ENCODE measurements around the gene MRPL19. TPM values are rescaled to one million over a fixed set of nuclear protein-coding genes. Genes with fewer than 3 reads are reported as not detected.

The MRPL19 gene
- total RNA-seq, 1 experiment from 2014 or later: 98.4 TPM

DNA sequence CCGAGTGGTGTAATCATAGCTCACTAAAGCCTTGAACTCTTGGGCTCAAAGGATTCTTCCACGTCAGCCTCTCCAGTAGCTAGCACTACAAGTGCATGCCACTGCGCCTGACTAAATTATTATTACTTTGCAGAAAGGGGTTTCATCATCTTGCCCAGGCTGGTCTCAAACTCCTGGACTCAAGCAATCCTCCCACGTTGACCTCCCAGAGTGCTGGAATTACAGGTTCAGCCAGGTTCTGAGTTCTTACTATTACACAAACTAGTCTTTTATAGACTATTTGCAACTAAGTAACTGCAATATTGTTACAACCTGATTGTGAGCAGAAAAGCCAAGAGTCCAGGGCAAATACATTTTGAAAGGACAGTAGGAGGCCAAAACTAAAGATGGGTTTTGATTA is 35.9 kb upstream of the MRPL19 start:
- no peak overlapping the region for H3K27ac ChIP-seq (ENCODE audit: low read depth, low read length, poor library complexity, severe bottlenecking)
- H3K4me3 ChIP-seq (ENCODE audit: low read depth, low read length, poor library complexity, severe bottlenecking): no peak overlapping the region
- no TSS peak for BruUV-seq (replicated peaks)
- H3K9me3 ChIP-seq (ENCODE audit: low read depth, low read length, poor library complexity, severe bottlenecking): no peaks in the 10 kb centered on the region
- no peak for DNase-seq (ENCODE audit: low spot score)
- no peaks in the 10 kb centered on the region for H3K36me3 ChIP-seq (ENCODE audit: insufficient read depth, low read length, poor library complexity, severe bottlenecking)
- intact Hi-C loops (cut with micrococcal nuclease; ENCODE audit: unreplicated experiment): no loop called here
- no peaks in the 10 kb centered on the region for H3K27me3 ChIP-seq (replicated peaks; ENCODE audit: insufficient read depth, low read depth, low read length, poor library complexity)
- peaks cover 7% of the 10 kb centered on the region for H3K4me1 ChIP-seq (ENCODE audit: insufficient read depth, low read length, poor library complexity, severe bottlenecking)
- CTCF ChIA-PET: interaction anchor here (0.6 to 0.7 kb wide), 2 partner anchors 50 to 145 kb away, joined by 4 to 9 read pairs; partner anchors contain the start of gene EVA1A
- POLR2A ChIA-PET (ENCODE audit: low non-redundant PET): no interaction called here
- TF ChIP-seq EZH2 (IDR thresholded peaks at IDR 0.05; ENCODE audit: borderline replicate concordance, low read depth, low read length, poor library complexity, severe bottlenecking): no peak
- no peak for TF ChIP-seq CTCF (conservative IDR thresholded peaks at IDR 0.05; ENCODE audit: low read depth, low read length)

GRCh38 chr2:75612108-75612861 is 34.3 kb upstream of the MRPL19 start:
- CTCF ChIA-PET: interaction anchor here (0.9 kb wide), 1 partner anchor 16 kb away, joined by 3 read pairs; no protein-coding TSS in a partner anchor

GRCh38 chr2:75612862-75613243 is 33.7 kb upstream of the MRPL19 start:
- Histone ChIP-seq H3K4me3 (ENCODE audit: low read depth, low read length, poor library complexity, severe bottlenecking) (no peak overlapping the region), H3K36me3 (ENCODE audit: insufficient read depth, low read length, poor library complexity, severe bottlenecking) (no peaks in the 10 kb centered on the region), H3K4me1 (ENCODE audit: insufficient read depth, low read length, poor library complexity, severe bottlenecking) (peaks cover 7% of the 10 kb centered on the region), H3K27me3 (replicated peaks; ENCODE audit: insufficient read depth, low read depth, low read length, poor library complexity) (no peaks in the 10 kb centered on the region), H3K27ac (ENCODE audit: low read depth, low read length, poor library complexity, severe bottlenecking) (no peak overlapping the region), H3K9me3 (ENCODE audit: low read depth, low read length, poor library complexity, severe bottlenecking) (no peaks in the 10 kb centered on the region)
- ChIA-PET CTCF (interaction anchor here (0.9 kb wide), 1 partner anchor 15 kb away, joined by 3 read pairs; no protein-coding TSS in a partner anchor), POLR2A (ENCODE audit: low non-redundant PET) (no interaction called here)
- intact Hi-C loops (cut with micrococcal nuclease; ENCODE audit: unreplicated experiment): no loop called here
- no peak for DNase-seq (ENCODE audit: low spot score)
- no TSS peak for BruUV-seq (replicated peaks)
- TF ChIP-seq EZH2 (IDR thresholded peaks at IDR 0.05; ENCODE audit: borderline replicate concordance, low read depth, low read length, poor library complexity, severe bottlenecking) (no peak), CTCF (conservative IDR thresholded peaks at IDR 0.05; ENCODE audit: low read depth, low read length) (no peak)

More at GRCh38 chr2:75612108-75612861, 34.3 kb upstream of the MRPL19 start:
- intact Hi-C loops (cut with micrococcal nuclease; ENCODE audit: unreplicated experiment): no loop called here
- H3K9me3 ChIP-seq (ENCODE audit: low read depth, low read length, poor library complexity, severe bottlenecking): no peaks in the 10 kb centered on the region
- H3K27me3 ChIP-seq (replicated peaks; ENCODE audit: insufficient read depth, low read depth, low read length, poor library complexity): no peaks in the 10 kb centered on the region
- DNase-seq (ENCODE audit: low spot score): no peak
- H3K36me3 ChIP-seq (ENCODE audit: insufficient read depth, low read length, poor library complexity, severe bottlenecking): no peaks in the 10 kb centered on the region
- TF ChIP-seq CTCF (conservative IDR thresholded peaks at IDR 0.05; ENCODE audit: low read depth, low read length) (no peak), EZH2 (IDR thresholded peaks at IDR 0.05; ENCODE audit: borderline replicate concordance, low read depth, low read length, poor library complexity, severe bottlenecking) (no peak)
- BruUV-seq (replicated peaks): no TSS peak
- POLR2A ChIA-PET (ENCODE audit: low non-redundant PET): no interaction called here
- no peak overlapping the region for H3K27ac ChIP-seq (ENCODE audit: low read depth, low read length, poor library complexity, severe bottlenecking)
- H3K4me3 ChIP-seq (ENCODE audit: low read depth, low read length, poor library complexity, severe bottlenecking): no peak overlapping the region
- peaks cover 7% of the 10 kb centered on the region for H3K4me1 ChIP-seq (ENCODE audit: insufficient read depth, low read length, poor library complexity, severe bottlenecking)

Data from A673 (cell line).